G401.6 (cell line): ENCODE measurements around the gene EYA2.

Source experiments
- FAIRE-seq: peaks from 2 replicates; lab custom pipeline; 2012; peaks lifted over from hg19 to GRCh38; lab: Jason Lieb, UNC

EYA2 gene

GRCh38 chr20:47007826-47008655, 113.4 kb downstream of the EYA2 start:
- FAIRE-seq = no peak

DNA sequence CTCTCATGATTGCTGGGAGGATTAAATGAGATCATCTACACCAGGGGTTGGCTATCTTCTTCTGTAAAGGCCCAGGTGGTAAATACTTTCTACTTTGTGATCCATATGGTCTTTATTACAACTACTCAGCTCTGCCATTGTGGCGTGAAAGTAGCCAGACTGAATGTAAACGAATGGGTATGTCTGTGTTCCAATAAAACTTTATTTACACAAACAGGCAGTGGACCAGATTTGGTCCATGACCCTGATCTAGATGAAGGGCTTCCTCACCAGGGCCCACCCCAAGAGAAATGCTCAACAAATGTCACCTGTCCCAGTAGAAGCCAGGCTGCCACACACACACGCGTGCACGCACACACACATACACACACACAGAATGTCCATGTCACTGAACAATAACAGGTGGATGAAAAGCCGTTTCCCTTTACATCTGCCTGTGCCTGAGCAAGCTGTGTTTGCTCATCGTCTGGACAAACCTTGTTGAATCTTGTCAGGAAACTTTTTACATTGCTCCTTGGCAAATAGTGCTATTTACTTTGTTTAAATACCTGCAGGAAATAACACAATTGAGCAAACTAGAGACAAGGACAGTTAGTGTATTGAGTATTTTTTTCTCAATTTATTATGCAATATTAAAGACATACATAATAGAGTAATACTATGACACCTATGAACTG, 114.3 kb downstream of the EYA2 start:
- FAIRE-seq = no peak

- FAIRE-seq = no peak
These were observed 115.1 kb downstream of the EYA2 start for GRCh38 chr20:47009784-47010183.

DNA sequence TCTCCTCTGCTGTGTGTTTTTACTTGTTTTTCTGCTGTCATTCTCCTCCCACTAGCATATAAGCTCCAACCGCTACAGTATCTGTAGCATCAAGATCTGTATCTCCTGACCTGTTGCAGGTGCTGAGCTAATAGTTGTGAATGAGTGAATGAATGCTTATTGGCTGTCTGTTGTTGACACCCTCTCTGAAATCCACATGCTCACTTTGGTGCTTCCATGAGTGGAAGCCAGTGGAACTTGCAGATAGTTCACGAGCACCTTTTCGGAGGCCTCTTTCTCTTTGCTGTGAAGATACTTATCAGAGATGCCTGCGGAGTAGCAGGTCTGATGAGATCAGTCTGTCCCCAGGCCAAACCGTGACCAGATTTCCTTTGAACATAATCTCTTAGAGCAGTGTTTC, 117.3 kb downstream of the EYA2 start:
- FAIRE-seq = no peak

DNA sequence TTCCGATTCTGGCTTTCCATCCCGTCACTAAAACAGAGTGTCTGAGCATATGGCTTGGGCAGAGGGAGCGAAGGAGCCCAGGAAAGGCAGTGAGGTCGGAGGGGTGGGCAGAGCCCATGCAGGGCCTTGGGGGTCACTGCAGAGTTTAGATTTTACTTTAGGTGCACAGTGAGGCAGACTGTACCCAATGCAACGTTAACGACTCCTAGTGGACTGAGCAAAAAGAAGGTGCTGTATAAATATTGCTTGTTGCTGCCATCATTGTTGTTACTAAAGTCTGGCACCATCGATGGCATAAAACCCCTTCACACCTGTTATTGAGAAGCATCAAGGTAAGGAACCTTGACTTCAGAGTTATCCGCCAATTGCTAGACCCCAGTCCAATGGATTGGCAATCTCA, 119.0 kb downstream of the EYA2 start:
- FAIRE-seq = no peak

- FAIRE-seq = no peak
These were observed 121.5 kb downstream of the EYA2 start for GRCh38 chr20:47016068-47016664.

GRCh38 chr20:47018381-47018780, 123.7 kb downstream of the EYA2 start:
- FAIRE-seq = no peak

DNA sequence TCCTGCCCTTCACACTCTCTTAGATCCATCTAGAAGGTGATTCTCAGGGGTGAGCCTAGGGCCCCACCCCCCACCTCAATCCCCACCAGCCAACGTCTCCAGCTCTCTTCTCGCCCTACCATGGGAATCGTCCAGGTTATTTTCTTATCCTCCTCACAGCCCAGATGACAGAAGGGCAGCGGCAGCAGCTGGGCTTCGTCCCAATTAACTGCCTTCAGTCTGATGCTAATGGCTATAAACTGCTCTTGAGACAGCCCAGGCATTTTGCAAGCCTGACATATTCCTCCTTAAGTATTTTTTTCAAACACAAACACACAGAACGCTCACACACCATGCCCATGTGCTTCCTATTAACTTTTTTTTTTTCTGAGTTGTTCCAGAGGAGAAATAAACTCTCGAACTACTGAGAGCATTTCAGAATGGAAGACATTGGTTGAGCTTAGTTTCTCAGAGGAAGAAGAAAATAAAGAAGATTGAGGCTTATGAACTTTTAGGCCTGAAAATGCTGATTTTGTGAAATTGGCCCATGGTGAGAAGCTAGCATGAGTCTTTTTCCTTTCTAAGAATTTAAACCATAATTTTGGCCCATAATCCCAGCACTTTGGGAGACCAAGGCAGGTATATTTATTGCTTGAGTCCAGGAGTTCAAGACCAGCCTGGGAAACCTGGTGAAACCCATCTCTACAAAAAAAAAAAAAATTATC, 124.6 kb downstream of the EYA2 start:
- FAIRE-seq = no peak

- FAIRE-seq = no peak
These were observed 125.6 kb downstream of the EYA2 start for GRCh38 chr20:47020231-47020630.

GRCh38 chr20:47021850-47022249, 127.2 kb downstream of the EYA2 start:
- FAIRE-seq = no peak

DNA sequence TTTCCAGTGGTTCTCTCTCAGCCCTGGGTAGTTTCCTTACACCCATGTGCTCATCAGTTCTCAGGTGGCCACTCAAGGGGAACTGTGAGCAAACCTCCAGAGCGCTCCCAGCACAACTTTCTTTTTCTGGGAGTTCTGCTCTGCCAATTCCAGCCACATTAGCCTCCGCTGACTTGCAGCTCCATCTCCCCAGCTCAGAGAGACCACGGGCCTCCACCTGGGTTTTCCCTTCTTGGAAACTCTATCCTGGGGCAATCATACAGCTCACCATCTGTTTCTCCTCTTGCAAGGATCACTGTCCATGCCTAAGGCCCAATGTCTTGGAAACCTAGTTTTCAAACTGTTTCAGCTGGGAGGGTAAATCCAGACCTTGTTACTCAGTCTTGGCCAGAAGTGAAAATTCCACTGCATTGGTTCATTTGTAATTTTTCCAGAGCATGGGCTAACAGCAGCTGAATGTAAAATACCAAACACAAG, 129.9 kb downstream of the EYA2 start:
- no peak for FAIRE-seq

GRCh38 chr20:47027042-47027441, 132.4 kb downstream of the EYA2 start:
- no peak for FAIRE-seq

DNA sequence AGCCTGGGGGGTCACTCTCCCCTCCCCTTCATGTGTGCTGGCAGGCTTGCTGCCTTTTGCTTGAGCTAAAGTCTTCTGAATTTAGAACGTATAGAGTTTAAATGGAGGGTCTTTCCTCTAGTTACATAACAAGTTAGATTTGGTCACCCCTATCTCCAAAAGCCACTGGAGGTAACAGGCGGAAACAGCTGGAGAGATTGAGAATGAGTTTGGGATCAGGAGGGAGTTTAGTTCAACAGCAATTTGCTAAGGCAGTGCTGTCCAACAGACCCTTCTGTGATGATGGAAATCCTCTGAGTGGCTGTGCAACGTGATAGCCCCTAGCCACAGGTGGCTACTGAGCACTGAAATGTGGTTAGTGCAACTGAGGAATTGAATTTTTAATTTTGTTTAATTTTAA, 132.8 kb downstream of the EYA2 start:
- no peak for FAIRE-seq

GRCh38 chr20:47028487-47028886, 133.8 kb downstream of the EYA2 start:
- no peak for FAIRE-seq

GRCh38 chr20:47029845-47030244, 135.2 kb downstream of the EYA2 start:
- no peak for FAIRE-seq

DNA sequence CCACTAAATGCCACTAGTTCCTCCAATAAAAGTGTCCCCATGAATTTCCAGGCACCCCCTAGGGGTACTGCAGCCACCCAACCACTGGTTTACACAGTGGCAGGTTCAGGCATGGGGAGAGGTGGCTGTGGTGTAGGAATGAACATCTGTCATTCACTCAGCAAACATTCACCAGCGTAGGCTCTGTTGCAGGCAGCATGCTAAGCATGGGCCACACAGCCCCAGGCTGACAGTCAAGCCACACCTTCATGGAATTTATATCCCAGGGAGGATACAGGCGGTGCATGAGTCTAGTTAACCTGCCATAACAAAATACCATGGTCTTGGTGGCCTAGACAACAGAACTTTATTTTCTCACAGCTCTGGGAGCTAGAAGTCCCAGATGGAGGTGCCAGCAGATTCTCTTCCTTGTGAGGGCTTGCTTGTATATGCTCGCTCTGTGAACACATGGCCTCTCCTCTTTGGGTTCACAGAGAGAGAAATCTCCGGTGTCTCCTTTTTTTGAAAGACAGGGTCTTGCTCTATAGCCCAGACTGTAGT, 135.7 kb downstream of the EYA2 start:
- no peak for FAIRE-seq

- no peak for FAIRE-seq
These were observed 136.4 kb downstream of the EYA2 start for GRCh38 chr20:47031004-47031403.

DNA sequence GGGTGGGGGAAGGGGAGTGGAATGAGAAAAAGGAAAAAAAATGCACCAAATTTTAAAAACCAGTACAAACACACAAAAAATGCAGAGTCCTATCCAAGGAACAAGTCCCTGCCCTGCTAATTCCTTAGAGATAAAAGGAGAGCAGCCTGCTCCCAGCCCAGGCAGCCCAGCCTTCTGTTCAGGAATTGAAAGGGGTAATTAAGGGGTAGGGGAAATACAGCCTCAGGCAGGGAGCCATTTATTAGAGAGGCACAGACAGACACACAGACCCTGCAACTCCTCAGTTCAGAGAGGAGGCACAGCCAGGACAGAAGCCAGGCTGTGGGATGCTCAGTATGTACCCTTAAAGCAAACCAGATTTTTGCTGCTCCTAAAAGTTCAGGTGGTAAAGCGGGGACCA, 137.2 kb downstream of the EYA2 start:
- no peak for FAIRE-seq

GRCh38 chr20:47032933-47033578, 138.4 kb downstream of the EYA2 start:
- FAIRE-seq = no peak

DNA sequence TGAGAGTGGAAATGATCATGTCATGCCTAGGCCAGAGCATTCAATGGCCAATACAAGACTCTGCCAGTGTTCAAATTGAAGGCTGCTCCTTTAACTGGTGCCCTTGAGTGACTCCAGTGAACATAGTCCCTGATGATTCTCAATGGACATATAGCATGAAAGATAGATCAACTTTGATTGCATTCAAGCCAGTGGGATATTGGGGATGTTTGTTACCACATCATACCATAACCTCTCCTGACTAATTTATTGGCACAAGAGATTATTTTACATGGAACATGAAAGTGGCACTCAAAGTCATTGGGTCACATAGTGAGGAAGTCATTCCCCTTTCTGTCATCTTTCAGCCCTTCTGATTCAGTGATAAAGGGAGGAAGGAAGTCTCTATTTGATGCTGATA, 139.0 kb downstream of the EYA2 start:
- FAIRE-seq = no peak

DNA sequence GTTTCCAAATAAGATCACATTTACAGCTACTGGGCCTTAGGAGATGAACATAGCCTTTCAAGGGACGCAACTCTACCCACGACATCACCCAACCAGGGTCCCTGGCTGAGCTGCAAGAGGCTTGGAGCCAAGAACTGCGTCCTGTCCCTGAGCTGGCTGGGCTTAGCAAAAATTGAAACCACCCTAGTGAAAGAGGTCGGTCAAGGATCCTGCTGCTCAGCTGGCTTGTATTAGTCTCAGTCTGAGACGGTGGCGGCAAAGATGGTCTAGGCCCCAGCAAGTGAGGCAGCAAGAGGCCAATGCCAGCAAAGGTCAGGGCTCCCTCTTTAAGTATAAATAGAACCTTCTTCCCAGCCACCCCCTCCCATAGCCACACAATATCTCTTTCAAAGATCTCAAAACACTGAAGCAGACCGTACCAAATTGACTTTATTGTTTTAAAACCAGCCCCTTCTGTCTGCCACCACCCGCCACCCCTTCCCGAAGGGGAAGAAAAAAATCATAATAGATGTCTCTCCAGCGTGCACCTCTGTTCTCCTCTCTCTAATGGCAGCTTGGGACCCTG, 140.5 kb downstream of the EYA2 start:
- no peak for FAIRE-seq
